ENCODE measurements around the gene BHLHA9.

The BHLHA9 gene

GRCh38 chr17:1270210-1271029 lies at the start of gene BHLHA9:
TSS of gene BHLHA9 (plus strand) at chr17:1270444. CDS start at chr17:1270564, 120 bp downstream.
- DNase-seq = no peak

- no peak for DNase-seq
These were observed 49.0 kb upstream of the BHLHA9 start for GRCh38 chr17:1221209-1221608.

GRCh38 chr17:1222321-1222720 lies 47.9 kb upstream of the BHLHA9 start:
- no peak for DNase-seq

- peak; percentile 31 for DNase-seq
These were observed 46.6 kb upstream of the BHLHA9 start for GRCh38 chr17:1223662-1224061.

DNA sequence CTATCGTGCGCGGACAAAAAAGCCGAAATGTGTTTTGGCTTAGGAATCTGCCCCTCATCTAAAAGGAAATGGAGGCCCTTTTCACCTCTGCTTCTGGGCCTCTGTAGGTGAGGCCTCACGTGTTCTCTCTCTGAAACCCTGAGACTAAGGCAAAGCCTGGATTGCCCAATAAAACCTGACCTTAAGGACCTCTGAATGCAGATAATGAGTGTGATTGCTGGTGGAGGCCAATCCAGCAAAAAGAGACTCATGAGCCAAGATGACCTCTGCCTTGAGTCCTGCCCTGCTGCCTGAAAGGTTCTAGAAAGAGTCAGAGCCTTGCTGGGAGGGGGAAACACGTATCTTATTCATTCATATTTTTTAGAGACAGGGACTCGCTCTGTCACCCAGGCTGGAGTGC lies 45.9 kb upstream of the BHLHA9 start:
- DNase-seq = peak; percentile 12

DNA sequence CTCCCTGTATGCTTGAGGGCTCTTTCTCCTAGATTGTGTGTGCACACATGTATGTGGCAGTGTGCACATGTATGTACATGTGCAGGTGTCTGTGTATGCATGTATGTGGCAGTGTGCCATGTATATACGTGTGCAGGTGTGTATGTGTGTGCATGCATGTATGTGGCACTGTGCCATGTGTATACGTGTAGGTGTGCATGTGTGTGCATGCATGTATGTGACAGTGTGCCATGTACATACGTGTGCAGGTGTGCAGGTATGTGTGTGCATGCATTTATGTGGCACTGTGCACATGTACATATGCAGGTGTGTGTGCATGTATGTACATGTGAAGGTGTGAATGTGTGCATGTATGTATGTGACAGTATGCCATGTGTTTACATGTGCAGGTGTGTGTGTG lies 43.9 kb upstream of the BHLHA9 start:
- peak; percentile 12 for DNase-seq

DNA sequence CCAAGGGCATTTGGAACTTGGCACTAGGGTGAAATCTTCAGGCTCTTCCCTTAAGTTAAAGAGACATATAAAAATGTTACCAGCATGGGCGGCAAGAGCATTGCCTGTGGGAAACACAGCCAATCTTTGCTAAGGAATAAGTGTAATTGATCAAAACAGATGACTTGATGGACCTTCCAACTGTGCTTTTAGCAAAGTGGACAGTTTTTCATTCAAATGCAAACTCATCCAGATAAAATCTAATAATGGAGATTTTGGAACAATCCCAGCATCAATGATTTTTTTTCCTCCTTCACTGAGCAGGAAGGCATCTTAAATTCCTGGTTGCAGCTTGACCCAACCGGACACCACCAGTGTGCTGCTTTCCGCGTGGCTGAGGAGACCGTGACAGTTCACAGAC lies 42.9 kb upstream of the BHLHA9 start:
- DNase-seq = no peak

DNA sequence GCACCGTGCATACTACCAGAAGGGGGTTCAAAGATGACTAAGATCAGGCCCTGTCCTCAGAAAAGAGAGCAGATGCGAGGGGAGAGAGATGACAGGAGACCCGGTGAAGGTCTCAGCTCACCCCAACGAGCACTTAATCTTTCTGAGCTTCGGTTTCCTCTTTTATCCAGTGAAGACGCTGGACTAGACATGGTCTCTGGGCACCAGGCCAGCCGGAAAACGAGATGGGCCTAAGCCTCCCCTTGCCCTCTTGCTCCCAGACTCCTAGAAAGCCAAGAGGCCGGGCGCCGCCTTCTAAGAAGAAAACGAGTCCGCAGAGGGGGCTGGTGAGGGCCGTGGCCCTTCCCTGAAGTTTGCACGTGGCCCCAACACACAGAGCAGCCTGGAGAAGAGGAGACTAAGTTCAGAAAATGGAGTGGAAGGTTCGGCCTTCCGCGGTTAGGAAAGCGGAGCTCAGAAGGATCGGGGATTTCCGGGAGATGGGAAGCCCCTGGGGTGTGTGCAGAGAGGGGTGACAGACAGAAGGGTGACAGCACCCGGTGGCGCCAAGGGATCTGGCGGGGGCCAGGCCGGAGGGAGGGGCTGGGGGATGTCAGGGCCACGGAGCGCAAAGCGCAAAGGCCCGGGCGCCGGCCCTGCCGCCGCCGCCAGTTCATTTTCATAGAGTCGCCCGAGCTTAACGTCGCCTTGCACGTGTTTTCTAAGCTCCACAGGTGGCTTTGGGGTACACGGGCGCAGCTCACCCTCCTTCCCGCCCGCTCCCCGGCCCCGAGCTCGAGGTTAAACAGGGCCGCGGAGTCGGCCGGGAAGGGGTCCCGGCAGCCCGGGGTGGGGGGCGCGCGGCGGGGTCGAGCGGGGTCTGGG lies 42.1 kb upstream of the BHLHA9 start:
- peak; percentile 67 for DNase-seq

GRCh38 chr17:1228781-1229348 lies 41.4 kb upstream of the BHLHA9 start:
- peak; percentile 63 for DNase-seq

GRCh38 chr17:1229349-1229899 lies 40.8 kb upstream of the BHLHA9 start:
- peak; percentile 76 for DNase-seq

DNA sequence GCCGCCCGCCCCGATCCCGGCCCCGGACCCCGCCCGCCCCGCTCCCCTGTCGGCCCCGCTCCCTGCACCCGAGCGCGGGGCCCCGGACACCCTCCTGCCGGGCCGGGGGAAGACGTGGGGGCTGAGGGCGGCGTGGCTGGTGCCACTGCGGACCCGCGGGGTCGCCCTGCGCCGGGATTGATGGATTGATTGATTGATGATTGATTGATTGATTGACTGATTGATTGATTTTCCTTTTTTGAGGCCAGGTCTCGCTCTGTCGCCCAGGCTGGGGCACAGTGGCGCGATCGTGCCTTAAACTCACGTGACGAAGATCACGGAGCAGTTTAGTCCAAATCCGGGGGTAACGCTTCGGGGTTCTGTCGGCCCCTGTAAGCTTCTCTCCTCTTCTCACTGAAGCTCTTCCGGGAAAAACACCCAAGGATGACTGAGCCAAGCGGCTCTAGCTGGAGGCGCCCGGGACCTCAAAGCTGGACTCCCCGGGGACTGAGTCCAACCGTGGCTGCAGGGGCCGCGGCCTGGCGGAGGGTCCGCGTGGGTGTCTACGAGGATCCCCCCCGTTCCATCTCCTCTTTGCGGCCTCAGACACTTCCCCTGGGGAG lies 40.2 kb upstream of the BHLHA9 start:
- DNase-seq = no peak

- DNase-seq = peak; percentile 39
These were observed 38.8 kb upstream of the BHLHA9 start for GRCh38 chr17:1231456-1231855.

DNA sequence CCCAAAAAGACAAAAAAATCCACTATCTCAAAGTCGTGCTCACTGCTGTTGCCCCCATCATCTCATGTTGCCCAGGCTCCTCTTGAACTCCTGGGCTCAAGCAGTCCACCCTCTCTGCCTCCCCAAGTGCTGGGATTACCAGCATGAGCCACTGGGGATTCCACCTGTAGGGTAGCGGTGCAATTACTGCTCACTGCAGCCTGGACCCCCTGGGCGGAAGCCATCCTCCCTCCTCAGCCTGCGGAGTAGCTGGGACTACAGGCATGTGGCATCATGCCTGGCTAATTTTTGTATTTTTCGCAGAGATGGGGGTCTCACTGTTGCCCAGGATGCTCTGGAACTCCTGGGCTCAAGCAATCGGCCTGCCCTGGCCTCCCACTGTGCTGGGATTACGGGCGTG lies 37.9 kb upstream of the BHLHA9 start:
- peak; percentile 33 for DNase-seq

GRCh38 chr17:1232786-1233185 lies 37.5 kb upstream of the BHLHA9 start:
- DNase-seq = peak; percentile 3

DNA sequence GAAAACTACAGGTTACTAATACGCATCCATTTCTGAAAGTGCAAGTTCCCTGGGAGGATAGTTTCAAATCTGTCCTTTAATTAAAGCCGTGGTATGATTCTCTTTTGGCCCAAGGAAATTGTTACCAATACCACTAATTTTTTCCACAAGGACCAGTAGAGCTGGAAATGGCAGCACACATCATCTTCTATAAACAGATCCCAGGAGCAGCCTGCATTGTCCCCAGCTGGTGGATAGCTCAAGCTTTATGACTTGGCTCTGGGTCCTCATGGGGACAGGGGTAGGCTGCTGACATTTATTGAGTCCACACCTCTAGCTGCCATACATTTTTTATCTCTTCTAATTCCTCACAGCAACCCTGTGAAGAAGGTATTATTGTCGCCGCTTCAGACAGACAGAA lies 35.8 kb upstream of the BHLHA9 start:
- peak; percentile 43 for DNase-seq

DNA sequence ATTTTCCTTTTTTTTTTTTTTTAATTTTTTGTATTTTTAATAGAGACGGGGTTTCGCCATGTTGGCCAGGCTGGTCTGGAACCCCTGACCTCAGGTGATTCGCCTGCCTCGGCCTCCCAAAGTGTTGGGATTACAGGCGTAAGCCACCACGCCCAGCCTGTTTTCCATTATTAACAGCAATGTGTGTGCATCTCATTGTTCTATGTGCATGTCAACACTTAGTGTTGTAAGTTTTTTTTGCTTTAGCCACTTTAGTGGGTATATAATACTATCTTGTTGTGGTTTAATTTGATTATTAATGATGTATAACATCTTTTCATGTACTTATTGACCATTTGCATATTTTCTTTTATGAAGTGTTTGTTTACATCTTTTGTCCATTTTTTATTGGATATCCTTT lies 32.8 kb upstream of the BHLHA9 start:
- DNase-seq = peak; percentile 10

GRCh38 chr17:1239210-1239609 lies 31.0 kb upstream of the BHLHA9 start:
- DNase-seq = no peak

GRCh38 chr17:1240426-1240825 lies 29.8 kb upstream of the BHLHA9 start:
- DNase-seq = peak; percentile 53

- peak; percentile 17 for DNase-seq
These were observed 28.3 kb upstream of the BHLHA9 start for GRCh38 chr17:1241929-1242328.

DNA sequence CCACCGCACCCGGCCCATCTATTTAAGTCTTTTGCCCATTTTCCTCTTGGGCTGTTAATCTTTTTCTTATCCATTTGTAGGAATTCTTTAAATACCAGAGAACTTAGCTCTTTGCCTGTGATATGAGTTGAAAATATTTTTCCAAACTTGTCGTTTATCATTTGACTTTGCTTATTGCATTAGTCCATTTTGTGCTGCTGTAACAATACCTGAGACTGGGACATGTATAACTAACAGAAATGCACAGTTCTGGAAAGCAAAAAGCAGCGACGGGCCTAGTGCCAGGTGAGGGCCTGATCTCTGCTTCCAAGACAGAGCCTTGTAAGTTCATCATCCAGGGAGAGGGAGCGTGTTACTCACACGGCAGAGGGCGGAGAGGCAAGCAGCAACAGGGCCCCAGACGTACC lies 25.6 kb upstream of the BHLHA9 start:
- peak; percentile 12 for DNase-seq

- peak; percentile 19 for DNase-seq
These were observed 18.2 kb upstream of the BHLHA9 start for GRCh38 chr17:1251866-1252608.

DNA sequence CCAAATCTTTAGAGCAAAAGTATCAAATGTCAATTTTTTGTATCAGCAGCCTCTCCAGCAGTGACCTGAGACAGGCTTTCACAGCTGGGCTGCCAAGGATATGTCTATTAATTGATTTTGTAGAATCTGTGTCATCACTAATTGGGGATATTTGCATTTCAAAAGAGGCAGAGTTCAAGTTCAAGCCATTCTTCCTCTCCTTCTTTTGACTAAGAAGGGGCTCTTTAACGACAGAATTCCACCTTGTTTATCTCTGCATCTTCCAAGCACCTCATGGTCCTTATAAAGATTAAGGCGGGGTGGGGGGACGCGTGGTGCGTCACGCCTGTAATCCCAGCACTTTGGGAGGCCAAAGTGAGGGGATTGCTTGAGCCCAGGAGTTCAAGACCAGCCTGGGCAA lies 15.2 kb upstream of the BHLHA9 start:
- DNase-seq = no peak

All from activated effector memory CD4-positive, alpha-beta T cell treated with anti-CD3 and anti-CD28 coated beads, Interleukin-2, amount 50 U/mL, for 16 hours (primary cell).